HCT116 (cell line): ENCODE results near the gene APOA1.

Source experiments
- ATF3 ChIP-seq: IDR thresholded peaks from 2 replicates; pipeline ENCODE4 v1.6.1; 2012
- CEBPB ChIP-seq: IDR thresholded peaks from 2 replicates; pipeline ENCODE4 v1.6.1; 2012; ENCODE audit warnings: low read depth
- CTCF ChIP-seq, 3 experiments: fragments of 200-600 bp in 1 of 3; sonication (generic) in 1 of 3; IDR thresholded peaks in 2 of 3; conservative IDR thresholded peaks in 1 of 3; 2 replicates each; pipeline ENCODE4 v1.5.1; 2012 to 2017; ENCODE audit warnings: low read depth in 2 of 3, low read length in 2 of 3, antibody characterized with exemption in 1 of 3, borderline replicate concordance in 1 of 3, control low read depth in 1 of 3, mild to moderate bottlenecking in 1 of 3, mixed read lengths in 1 of 3, mixed run types in 1 of 3, moderate library complexity in 1 of 3; ENCODE audit not compliant: insufficient read depth in 1 of 3
- EZH2 ChIP-seq: fragments of 200-600 bp; sonication (generic); IDR thresholded peaks from 2 replicates; pipeline ENCODE4 v1.6.1; 2017; ENCODE audit warnings: antibody characterized with exemption, mixed run types
- EZH2phosphoT487 ChIP-seq: fragments of 200-600 bp; IDR thresholded peaks from 2 replicates; pipeline ENCODE4 v1.6.1; 2018; ENCODE audit warnings: antibody characterized with exemption, borderline replicate concordance
- FOSL1 ChIP-seq: IDR thresholded peaks from 2 replicates; pipeline ENCODE4 v1.6.1; 2012; ENCODE audit warnings: low read depth
- POLR2A ChIP-seq: IDR thresholded peaks from 2 replicates; pipeline ENCODE4 v1.7.0; 2011; ENCODE audit warnings: borderline replicate concordance; ENCODE audit not compliant: insufficient read depth, insufficient read length; ENCODE audit errors: extremely low read depth
- POLR2AphosphoS5 ChIP-seq: IDR thresholded peaks from 2 replicates; pipeline ENCODE4 v1.6.1; 2011; ENCODE audit warnings: mild to moderate bottlenecking, low read depth, low read length, moderate library complexity
- RAD21 ChIP-seq: IDR thresholded peaks from 2 replicates; pipeline ENCODE4 v1.6.1; 2012; ENCODE audit warnings: low read depth, mild to moderate bottlenecking
- REST ChIP-seq: IDR thresholded peaks from 2 replicates; pipeline ENCODE4 v1.6.1; 2012; ENCODE audit warnings: low read depth
- SP1 ChIP-seq: IDR thresholded peaks from 2 replicates; pipeline ENCODE4 v1.6.1; 2012; ENCODE audit warnings: low read depth

GRCh38 chr11:116838321-116839084, 1.1 kb upstream of the APOA1 start:
- TF ChIP-seq CTCF (IDR thresholded peaks at IDR 0.05 in 2 of 3, conservative IDR thresholded peaks at IDR 0.05 in 1 of 3; ENCODE audit: borderline replicate concordance in 1 of 3, insufficient read depth in 1 of 3, low read depth in 2 of 3, low read length in 2 of 3) (no peak), EZH2phosphoT487 (no peak), FOSL1 (no peak), EZH2 (no peak), POLR2A (no peak), ATF3 (no peak), RAD21 (no peak), CEBPB (no peak), SP1 (no peak), REST (no peak), POLR2AphosphoS5 (no peak)
